Spleen (tissue), 11 donors: ENCODE data around the gene PEDS1. TPM values are rescaled to one million over a fixed set of nuclear protein-coding genes. Genes with fewer than 3 reads are reported as not detected.
A peak's percentile ranks its signal among the peaks of the same experiment; 100 is the strongest.

ENCODE experiments used
- DNase-seq: peaks from one replicate; pipeline ENCODE4 v3.0.0-alpha.2; 2020
- H3K27ac ChIP-seq, 8 donors: fragments of 200-600 bp; sonication (generic) in 7 of 8; 1 replicate in 4 of 8; 2 replicates in 4 of 8; pipeline versions ENCODE4 v1.5.0 to v1.8.0; 2016 to 2021; ENCODE audit warnings: inconsistent platforms in 4 of 8, mild to moderate bottlenecking in 4 of 8, moderate library complexity in 1 of 8
- H3K27me3 ChIP-seq, 7 donors: fragments of 200-600 bp; sonication (generic) in 6 of 7; replicated peaks in 1 of 7; 1 replicate in 4 of 7; 2 replicates in 3 of 7; pipeline versions ENCODE4 v1.5.0 to v1.8.0; 2016 to 2021; ENCODE audit warnings: inconsistent platforms in 3 of 7, mild to moderate bottlenecking in 1 of 7
- H3K36me3 ChIP-seq, 6 donors: fragments of 200-600 bp; sonication (generic) in 5 of 6; 1 replicate in 4 of 6; 2 replicates in 2 of 6; pipeline versions ENCODE4 v1.5.0 to v1.8.0; 2016 to 2021; ENCODE audit warnings: inconsistent platforms in 2 of 6
- H3K4me1 ChIP-seq, 6 donors: fragments of 200-600 bp; sonication (generic) in 5 of 6; 1 replicate in 3 of 6; 2 replicates in 3 of 6; pipeline versions ENCODE4 v1.5.0 to v1.8.0; 2016 to 2021; ENCODE audit warnings: inconsistent platforms in 3 of 6
- H3K4me3 ChIP-seq, 8 donors: fragments of 200-600 bp; sonication (generic) in 7 of 8; 1 replicate in 4 of 8; 2 replicates in 4 of 8; pipeline versions ENCODE4 v1.5.0 to v1.8.0; 2016 to 2021; ENCODE audit warnings: inconsistent platforms in 4 of 8, mild to moderate bottlenecking in 4 of 8, moderate library complexity in 2 of 8
- H3K9me3 ChIP-seq, 8 donors: fragments of 200-600 bp; sonication (generic) in 7 of 8; 1 replicate in 4 of 8; 2 replicates in 4 of 8; pipeline versions ENCODE4 v1.5.0 to v1.8.0; 2016 to 2021; ENCODE audit warnings: inconsistent platforms in 4 of 8
- CTCF ChIP-seq, 11 experiments: fragments of 200-600 bp in 7 of 11; fragments of 450-650 bp in 4 of 11; sonication (generic) in 4 of 11; IDR thresholded peaks in 8 of 11; conservative IDR thresholded peaks in 3 of 11; 1 replicate in 7 of 11; 2 replicates in 4 of 11; pipeline versions ENCODE4 v1.4.0 to v1.8.0; 2016 to 2021; ENCODE audit warnings: antibody characterized with exemption in 11 of 11, inconsistent platforms in 4 of 11, mild to moderate bottlenecking in 1 of 11
- POLR2A ChIP-seq, 3 donors: fragments of 450-650 bp; IDR thresholded peaks; one replicate each; pipeline ENCODE4 v1.5.1; 2017; ENCODE audit warnings: antibody characterized with exemption in 3 of 3, mild to moderate bottlenecking in 1 of 3
- POLR2AphosphoS5 ChIP-seq, 3 donors: sonication (generic); formaldehyde crosslinking; IDR thresholded peaks; one replicate each; pipeline ENCODE4 v1.5.1; 2017; ENCODE audit warnings: antibody characterized with exemption in 3 of 3
- WGBS, 5 donors: extraction: QIAGEN DNeasy Blood & Tissue Kit in 3 of 5; methylation state at CpG; one replicate each; pipeline versions ENCODE4 v1.1.5 to v1.1.7; 2013 to 2018; 5-methylcytosine and 5-hydroxymethylcytosine counted together
- intact Hi-C: fragments of 100-400 bp; cut with DNase I; formaldehyde crosslinking; loops from one replicate; pipeline ENCODE4 v1.15.0; 2023; ENCODE audit warnings: low total_unique reads
- polyA plus RNA-seq, 3 donors: library from polyadenylated mRNA; stranded (reverse); fragments of 200-250 nt; gene quantifications; one replicate each; pipeline ENCODE4 v1.2.1, GENCODE V29; 2013
- total RNA-seq, 7 donors: library from RNA; depleted of rRNA in 3 of 7; stranded (reverse); fragments of >200 nt in 3 of 7; fragmentation: NEBNext Ultra II Directional in 4 of 7; extraction: Animal tissue kit (Norgen Biotek cat#: 25700) in 4 of 7; gene quantifications; one replicate each; pipeline versions ENCODE4 v1.1.0 to v1.2.1, GENCODE V29; 2016 to 2021
- donor health status: healthy with polysubstance abuse.
- donor health status: DM: no; HTN: no; CAD: no; lungs with moderate emphysema.
- donor health status: DM: no; HTN: no; CAD: no.
- donor health status: Bipolar disorder and iron deficiency.
- donor health status: healthy.
- donor health status: DM: no; HTN: no; CAD: no.
- donor health status: DM: yes; HTN: yes; CAD: no.

Gene PEDS1
- total and polyA plus RNA-seq, 10 donors: 9.6 to 24.8 (median 15.7) TPM

- Histone ChIP-seq H3K4me3 (peak overlapping the region; percentile 68 to 90 (median 84)), H3K36me3 (peaks cover 0 to 38% (median 6%) of the 10 kb centered on the region in 6 donors), H3K4me1 (peaks cover 17 to 74% (median 43%) of the 10 kb centered on the region in 6 donors), H3K27me3 (no peaks in the 10 kb centered on the region), H3K27ac (peak overlapping the region in 7 of 8 donors; percentile 96 to 100 (median 98)), H3K9me3 (peaks cover 0 to 6% (median under 1%) of the 10 kb centered on the region in 8 donors)
- no peak for DNase-seq
- WGBS, 5 donors: 48 to 80% (median 63%) methylated on average over 7 of the region's 7 CpGs
- intact Hi-C loops: loop anchor here (5.0 to 10.0 kb wide), 2 partner anchors 80 to 383 kb away; no protein-coding TSS in a partner anchor
- TF ChIP-seq CTCF (IDR thresholded peaks at IDR 0.05 in 8 of 11, conservative IDR thresholded peaks at IDR 0.05 in 3 of 11): no peak
- peak; percentile 42 to 63 (median 59) for TF ChIP-seq POLR2AphosphoS5 (IDR thresholded peaks at IDR 0.05)
- TF ChIP-seq POLR2A (IDR thresholded peaks at IDR 0.05): peak in 2 of 3 donors; percentile 23 to 37
Observed at GRCh38 chr20:50194422-50194830, 40.9 kb upstream of the PEDS1 start.

- peak overlapping the region; percentile 68 to 90 (median 84) for H3K4me3 ChIP-seq
- no peaks in the 10 kb centered on the region for H3K27me3 ChIP-seq
- peak; percentile 66 to 84 (median 79) for TF ChIP-seq POLR2AphosphoS5 (IDR thresholded peaks at IDR 0.05)
- no peak for TF ChIP-seq POLR2A (IDR thresholded peaks at IDR 0.05)
- TF ChIP-seq CTCF (IDR thresholded peaks at IDR 0.05 in 8 of 11, conservative IDR thresholded peaks at IDR 0.05 in 3 of 11): no peak
- H3K36me3 ChIP-seq: peaks cover 0 to 38% (median 6%) of the 10 kb centered on the region in 6 donors
- intact Hi-C loops: loop anchor here (5.0 to 10.0 kb wide), 2 partner anchors 81 to 383 kb away; no protein-coding TSS in a partner anchor
- no peak for DNase-seq
- H3K9me3 ChIP-seq: peaks cover 0 to 1% (median 0%) of the 10 kb centered on the region in 8 donors
- H3K27ac ChIP-seq: peak overlapping the region in 7 of 8 donors; percentile 96 to 100 (median 98)
- H3K4me1 ChIP-seq: peaks cover 17 to 79% (median 43%) of the 10 kb centered on the region in 6 donors
- 65 to 74% (median 69%) methylated on average over 10 to 16 of the region's 16 CpGs for WGBS, 5 donors
Observed at GRCh38 chr20:50193836-50194421, 40.4 kb upstream of the PEDS1 start.

- H3K4me1 ChIP-seq: peaks cover 17 to 81% (median 43%) of the 10 kb centered on the region in 6 donors
- peak overlapping the region; percentile 68 to 90 (median 84) for H3K4me3 ChIP-seq
- intact Hi-C loops: loop anchor here (5.0 to 10.0 kb wide), 2 partner anchors 81 to 384 kb away; no protein-coding TSS in a partner anchor
- TF ChIP-seq POLR2A (IDR thresholded peaks at IDR 0.05): peak in 1 of 3 donors; percentile 7
- TF ChIP-seq POLR2AphosphoS5 (IDR thresholded peaks at IDR 0.05): peak in 2 of 3 donors; percentile 45 to 64
- TF ChIP-seq CTCF (IDR thresholded peaks at IDR 0.05 in 8 of 11, conservative IDR thresholded peaks at IDR 0.05 in 3 of 11): no peak
- no peaks in the 10 kb centered on the region for H3K9me3 ChIP-seq
- DNase-seq: no peak
- peak overlapping the region; percentile 95 to 100 (median 98) for H3K27ac ChIP-seq
- H3K36me3 ChIP-seq: peaks cover 0 to 38% (median 6%) of the 10 kb centered on the region in 6 donors
- WGBS, 5 donors: 63 to 81% (median 79%) methylated on average over 9 to 10 of the region's 10 CpGs
- no peaks in the 10 kb centered on the region for H3K27me3 ChIP-seq
Observed at GRCh38 chr20:50193199-50193835, 39.8 kb upstream of the PEDS1 start.
